GM06990 (cell line): ENCODE measurements around the gene LLGL1.

Experiments used
- DNase-seq: peaks from one replicate; pipeline ENCODE4 v3.0.0-alpha.2; 2011; ENCODE audit not compliant: insufficient read length; ENCODE audit errors: extremely low read depth
- H3K27me3 ChIP-seq: replicated peaks from 2 replicates; pipeline ENCODE4 v1.6.0; 2011; ENCODE audit warnings: low read length; ENCODE audit not compliant: control insufficient read depth, insufficient read depth
- H3K36me3 ChIP-seq: 2 replicates; pipeline ENCODE4 v1.5.1; 2011; ENCODE audit warnings: low read length; ENCODE audit not compliant: control insufficient read depth, insufficient read depth
- H3K4me3 ChIP-seq: replicated peaks from 2 replicates; pipeline ENCODE4 v1.5.1; 2011; ENCODE audit warnings: low read depth, mild to moderate bottlenecking, control low read depth, low read length
- TF ChIP-seq, protein P1 (sequence below): IDR thresholded peaks from 2 replicates; pipeline ENCODE4 v1.5.1; 2011; ENCODE audit warnings: low read length, control low read depth, mild to moderate bottlenecking, inconsistent platforms; ENCODE audit not compliant: insufficient read depth, poor library complexity, severe bottlenecking

Gene LLGL1

DNA sequence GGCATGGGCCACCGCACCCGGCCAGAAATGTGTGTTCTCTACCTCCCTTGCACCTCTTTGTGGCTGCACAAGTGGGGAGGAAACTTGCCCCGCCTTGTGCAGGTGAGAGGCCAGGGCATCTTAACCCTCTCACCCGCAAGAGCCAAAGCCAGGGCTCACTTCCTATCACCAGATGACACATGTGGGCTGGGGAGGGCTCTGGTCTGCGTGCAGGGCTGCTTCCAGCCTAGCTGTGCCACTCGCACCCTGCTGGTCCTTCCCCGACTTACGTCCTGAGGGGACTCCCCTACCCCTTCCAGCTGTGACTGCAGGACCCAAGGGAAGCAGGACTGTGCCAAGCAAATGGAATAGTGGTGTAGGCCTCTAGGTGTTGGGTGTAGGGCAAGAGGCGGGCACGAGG is 41.9 kb downstream of the LLGL1 start:
- no peak overlapping the region for H3K4me3 ChIP-seq
- H3K27me3 ChIP-seq: no peaks in the 10 kb centered on the region
- no peak for DNase-seq
- H3K36me3 ChIP-seq: peaks cover 6% of the 10 kb centered on the region
- TF ChIP-seq, protein P1, sequence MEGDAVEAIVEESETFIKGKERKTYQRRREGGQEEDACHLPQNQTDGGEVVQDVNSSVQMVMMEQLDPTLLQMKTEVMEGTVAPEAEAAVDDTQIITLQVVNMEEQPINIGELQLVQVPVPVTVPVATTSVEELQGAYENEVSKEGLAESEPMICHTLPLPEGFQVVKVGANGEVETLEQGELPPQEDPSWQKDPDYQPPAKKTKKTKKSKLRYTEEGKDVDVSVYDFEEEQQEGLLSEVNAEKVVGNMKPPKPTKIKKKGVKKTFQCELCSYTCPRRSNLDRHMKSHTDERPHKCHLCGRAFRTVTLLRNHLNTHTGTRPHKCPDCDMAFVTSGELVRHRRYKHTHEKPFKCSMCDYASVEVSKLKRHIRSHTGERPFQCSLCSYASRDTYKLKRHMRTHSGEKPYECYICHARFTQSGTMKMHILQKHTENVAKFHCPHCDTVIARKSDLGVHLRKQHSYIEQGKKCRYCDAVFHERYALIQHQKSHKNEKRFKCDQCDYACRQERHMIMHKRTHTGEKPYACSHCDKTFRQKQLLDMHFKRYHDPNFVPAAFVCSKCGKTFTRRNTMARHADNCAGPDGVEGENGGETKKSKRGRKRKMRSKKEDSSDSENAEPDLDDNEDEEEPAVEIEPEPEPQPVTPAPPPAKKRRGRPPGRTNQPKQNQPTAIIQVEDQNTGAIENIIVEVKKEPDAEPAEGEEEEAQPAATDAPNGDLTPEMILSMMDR: no peak

DNA sequence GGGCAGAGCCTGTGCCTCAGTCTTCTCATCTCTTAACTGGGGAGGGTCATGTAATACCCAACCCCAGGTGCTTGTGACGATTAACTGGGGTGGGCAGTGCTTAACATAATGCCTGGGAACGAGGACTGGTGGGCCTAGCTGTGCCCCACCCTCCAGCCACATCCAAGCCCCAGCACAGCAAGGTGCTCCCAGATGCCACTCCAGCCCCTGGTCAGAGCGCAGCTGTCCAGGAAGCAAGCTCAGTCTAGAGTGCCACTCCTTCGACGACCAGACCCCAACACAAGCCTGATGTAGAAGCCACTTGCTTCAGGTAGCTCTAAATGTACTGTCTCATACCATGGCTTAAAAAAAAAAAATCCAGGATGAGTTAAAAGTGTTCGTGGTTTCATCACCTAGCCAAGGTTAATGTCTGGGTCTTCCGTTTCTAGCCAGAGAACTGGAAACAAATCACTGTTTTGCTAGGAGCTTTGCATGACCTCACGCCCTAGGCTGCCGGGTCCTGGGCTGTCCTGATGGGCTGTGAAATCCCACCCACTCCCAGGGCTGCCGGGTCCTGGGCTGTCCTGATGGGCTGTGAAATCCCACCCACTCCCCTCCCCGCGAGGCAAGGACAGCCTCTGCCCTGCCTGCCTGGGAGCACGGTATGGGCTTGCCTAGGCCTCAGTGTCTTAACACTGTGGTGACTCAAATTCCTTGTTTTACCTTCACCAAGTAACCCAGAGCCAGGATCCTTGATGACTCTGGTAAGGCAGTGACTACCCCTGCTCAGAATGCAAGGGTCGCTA is 42.7 kb downstream of the LLGL1 start:
- Histone ChIP-seq H3K36me3 (peaks cover 6% of the 10 kb centered on the region), H3K4me3 (no peak overlapping the region), H3K27me3 (no peaks in the 10 kb centered on the region)
- no peak for DNase-seq
- TF ChIP-seq, protein P1: no peak

DNA sequence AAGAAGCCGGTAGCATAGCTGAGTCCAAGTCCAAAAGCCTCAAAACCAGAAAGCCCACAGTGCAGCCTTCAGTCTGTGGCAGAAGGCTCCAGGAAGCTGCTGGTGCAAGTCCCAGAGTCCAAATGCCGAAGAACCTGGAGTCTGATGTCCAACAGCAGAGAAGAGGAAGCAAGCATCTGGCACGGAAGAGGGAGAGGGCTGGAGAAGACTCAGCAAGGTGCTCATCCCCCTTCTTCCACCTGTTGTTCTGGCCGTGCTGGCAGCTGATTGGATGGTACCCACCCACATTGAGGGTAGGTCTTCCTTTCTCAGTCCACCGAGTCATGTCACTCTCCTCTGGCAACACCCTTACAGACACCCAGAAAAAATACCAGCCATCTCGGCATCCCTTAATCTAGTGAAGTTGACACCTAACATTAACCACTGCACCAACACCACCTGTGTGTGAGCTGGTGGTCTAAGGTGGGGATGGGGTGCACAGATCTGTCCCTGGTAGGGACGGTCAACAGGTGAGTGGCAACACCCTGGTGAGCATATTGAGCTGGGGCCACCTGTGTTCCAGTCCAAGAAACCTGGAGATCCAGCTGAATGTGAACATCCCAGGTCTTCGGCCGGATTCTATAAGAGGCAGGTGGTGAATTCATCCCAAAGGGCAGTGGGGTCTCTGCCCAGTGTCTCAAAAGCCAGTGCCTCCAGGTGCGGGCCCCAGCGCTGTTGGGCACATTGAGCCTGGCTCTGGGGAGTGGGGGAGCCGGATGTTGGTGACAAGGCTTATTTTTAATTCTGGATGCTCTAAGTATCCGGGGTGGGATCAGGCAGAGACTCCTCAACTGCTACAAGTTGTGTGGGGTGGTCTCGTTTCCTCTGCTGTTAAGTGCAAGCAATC is 44.9 kb downstream of the LLGL1 start:
- no peak for DNase-seq
- peaks cover 5% of the 10 kb centered on the region for H3K36me3 ChIP-seq
- TF ChIP-seq, protein P1: no peak
- no peak overlapping the region for H3K4me3 ChIP-seq
- H3K27me3 ChIP-seq: no peaks in the 10 kb centered on the region

GRCh38 chr17:18277076-18277475 is 51.6 kb downstream of the LLGL1 start:
- H3K36me3 ChIP-seq: peaks cover 37% of the 10 kb centered on the region
- DNase-seq: no peak
- H3K27me3 ChIP-seq: no peaks in the 10 kb centered on the region
- TF ChIP-seq, protein P1: no peak
- no peak overlapping the region for H3K4me3 ChIP-seq

- no peak for DNase-seq
- Histone ChIP-seq H3K4me3 (no peak overlapping the region), H3K36me3 (peaks cover 46% of the 10 kb centered on the region), H3K27me3 (no peaks in the 10 kb centered on the region)
- TF ChIP-seq, protein P1: no peak
Measured at GRCh38 chr17:18278867-18279266, 53.4 kb downstream of the LLGL1 start.
